NCI-H1417 treated with DMSO at 0.1 percent for 48 hours (cell line): ENCODE data around the gene RANBP3L.
A peak's percentile ranks its signal among the peaks of the same experiment; 100 is the strongest.
"Not testable (repeated sequence)": the region's sequence is repeated elsewhere in the genome, so short reads cannot be mapped to it uniquely, and the experiment has no call there.

ENCODE experiments used
- DNase-seq: peaks from one replicate; lab custom pipeline; 2025; lab: John Stamatoyannopoulos, UW

The RANBP3L gene, protein sequence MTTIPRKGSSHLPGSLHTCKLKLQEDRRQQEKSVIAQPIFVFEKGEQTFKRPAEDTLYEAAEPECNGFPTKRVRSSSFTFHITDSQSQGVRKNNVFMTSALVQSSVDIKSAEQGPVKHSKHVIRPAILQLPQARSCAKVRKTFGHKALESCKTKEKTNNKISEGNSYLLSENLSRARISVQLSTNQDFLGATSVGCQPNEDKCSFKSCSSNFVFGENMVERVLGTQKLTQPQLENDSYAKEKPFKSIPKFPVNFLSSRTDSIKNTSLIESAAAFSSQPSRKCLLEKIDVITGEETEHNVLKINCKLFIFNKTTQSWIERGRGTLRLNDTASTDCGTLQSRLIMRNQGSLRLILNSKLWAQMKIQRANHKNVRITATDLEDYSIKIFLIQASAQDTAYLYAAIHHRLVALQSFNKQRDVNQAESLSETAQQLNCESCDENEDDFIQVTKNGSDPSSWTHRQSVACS

GRCh38 chr5:36301858-36302603 lies at the start of gene RANBP3L:
Gene RANBP3L (minus strand): TSS chr5:36301902. CDS start chr5:36301416, 486 bp downstream.
- no peak for DNase-seq

GRCh38 chr5:36346896-36347690 lies 45.4 kb upstream of the RANBP3L start:
- DNase-seq: no peak

DNA sequence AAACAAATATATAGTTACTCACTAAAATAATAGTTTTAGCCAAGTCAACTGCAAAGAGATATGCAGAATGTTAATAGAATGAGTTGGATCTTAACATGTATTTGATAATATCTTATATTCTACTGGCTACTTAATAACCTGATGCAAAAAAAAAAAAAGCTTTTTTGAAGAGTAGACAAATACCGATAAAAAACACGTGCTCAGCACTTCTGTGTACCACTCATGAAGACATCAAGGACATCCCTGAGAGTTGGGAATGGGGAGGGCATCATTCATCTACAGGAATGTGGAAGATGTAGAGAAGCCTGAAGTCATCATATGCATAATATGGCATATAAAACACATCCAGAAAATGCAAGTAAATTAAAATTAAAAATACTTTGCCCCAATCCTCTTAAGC lies 43.2 kb upstream of the RANBP3L start:
- DNase-seq: no peak

DNA sequence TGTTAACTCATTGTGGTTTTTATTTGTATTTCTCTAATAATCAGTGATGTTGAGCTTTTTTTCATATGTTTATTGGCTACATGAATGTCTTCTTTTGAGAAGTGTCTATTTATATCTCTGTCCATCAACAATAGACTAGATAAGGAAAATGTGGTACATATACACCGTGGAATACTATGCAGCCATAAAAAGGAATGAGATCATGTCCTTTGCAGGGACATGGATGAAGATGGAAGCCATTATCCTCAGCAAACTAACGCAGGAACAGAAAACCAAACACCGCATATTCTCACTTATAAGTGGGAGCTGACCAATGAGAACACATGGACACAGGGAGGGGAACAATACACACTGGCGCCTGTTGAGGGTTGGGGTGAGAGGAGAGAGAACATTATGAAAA lies 40.0 kb upstream of the RANBP3L start:
- DNase-seq: not testable (repeated sequence)

GRCh38 chr5:36337597-36337996 lies 35.9 kb upstream of the RANBP3L start:
- DNase-seq: no peak

DNA sequence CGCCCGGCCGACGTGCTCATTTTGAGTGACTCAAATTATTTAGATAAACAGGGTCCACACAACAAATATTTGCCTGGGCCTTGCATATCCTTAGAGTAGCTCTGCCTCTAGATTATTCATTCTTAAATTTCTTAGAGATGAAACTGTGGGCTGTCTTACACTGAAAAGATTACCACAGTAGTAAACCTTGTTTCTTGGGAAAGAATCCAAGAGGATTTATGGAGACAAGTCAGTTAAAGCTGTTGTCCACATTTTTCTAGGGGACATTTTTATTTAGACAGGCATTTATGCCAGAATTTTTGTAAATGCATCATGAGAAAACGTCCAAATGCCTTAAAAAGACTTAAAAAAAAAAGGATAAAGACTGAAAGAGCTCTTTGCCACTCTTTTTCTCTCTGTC lies 32.6 kb upstream of the RANBP3L start:
- no peak for DNase-seq

GRCh38 chr5:36332720-36333119 lies 31.0 kb upstream of the RANBP3L start:
- DNase-seq: not testable (repeated sequence)

- DNase-seq: no peak
Observed at GRCh38 chr5:36325196-36325595, 23.5 kb upstream of the RANBP3L start.

DNA sequence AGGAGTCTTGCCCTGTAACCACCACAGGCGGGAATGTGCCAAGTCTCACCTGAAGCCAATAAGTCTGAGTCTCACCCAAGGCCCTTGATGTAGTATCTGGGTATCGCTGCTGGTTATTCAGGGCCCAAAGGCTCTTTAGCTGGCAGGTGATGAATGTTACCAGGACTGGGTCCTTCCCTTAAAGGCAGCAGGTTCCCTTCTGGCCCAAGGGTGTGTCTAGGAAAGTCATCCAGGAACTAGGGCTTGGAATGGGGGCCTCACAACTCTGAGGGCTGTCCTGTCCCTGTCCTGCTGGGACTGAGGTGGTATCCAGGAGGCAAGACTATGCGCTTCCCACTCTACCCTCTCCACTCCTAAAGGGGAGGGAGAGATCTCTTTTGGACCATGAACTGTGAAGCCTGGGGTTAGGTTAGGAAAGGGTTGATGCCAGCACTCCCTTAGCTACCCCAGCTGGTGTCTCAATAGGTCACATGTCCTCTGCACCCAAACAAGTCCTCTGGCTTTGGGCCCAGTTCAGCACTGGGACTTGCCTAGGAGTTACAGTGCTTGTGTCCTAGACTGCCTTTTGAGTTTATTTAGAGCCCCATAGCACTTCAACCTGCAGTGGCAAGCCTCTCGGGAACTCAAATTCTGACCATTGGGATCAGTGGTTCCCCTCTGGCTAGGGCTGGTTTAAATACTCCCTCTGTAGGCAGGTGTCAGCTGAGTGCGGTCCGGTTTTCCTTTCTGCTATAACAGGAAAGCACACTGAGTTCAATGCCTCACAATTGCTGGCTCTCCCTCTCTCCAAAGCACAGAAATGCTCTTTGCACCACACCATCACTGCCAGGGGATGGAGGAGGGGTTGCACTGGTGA lies 22.5 kb upstream of the RANBP3L start:
- DNase-seq: no peak

DNA sequence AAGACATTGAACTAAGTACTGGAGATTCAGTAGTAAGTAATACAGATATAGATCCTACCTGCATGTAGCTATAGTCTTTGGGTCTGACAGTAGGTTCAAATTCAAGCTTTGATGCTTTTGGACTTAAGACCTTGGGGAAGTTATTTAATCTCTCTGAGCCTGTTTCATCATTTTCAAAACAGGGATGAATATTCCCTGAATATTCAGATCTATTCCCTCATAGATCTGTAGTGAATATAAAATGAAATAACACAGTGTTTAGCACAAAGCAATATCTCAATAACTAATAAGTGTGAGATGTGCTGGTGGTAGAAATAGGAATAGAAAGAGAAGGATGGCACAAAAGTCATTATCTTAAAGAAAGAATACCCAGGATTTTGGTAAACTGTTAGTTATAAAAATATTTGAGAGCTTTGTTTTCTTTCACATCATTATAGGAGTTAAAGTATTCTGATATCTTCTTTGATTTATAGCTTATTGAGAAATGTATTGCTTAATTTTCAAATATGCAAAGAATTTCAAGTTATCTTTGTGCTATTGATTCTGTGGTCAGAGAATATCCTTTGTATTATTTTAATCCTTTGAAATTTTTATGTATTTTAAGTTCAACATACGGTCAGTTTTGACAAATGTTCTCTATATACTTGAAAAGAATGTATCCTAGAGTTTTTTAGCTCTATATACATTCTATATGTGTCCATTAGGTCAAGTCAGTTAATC lies 11.4 kb upstream of the RANBP3L start:
- no peak for DNase-seq

- no peak for DNase-seq
Observed at GRCh38 chr5:36311956-36312355, 10.3 kb upstream of the RANBP3L start.

- no peak for DNase-seq
Observed at GRCh38 chr5:36310138-36310537, 8.4 kb upstream of the RANBP3L start.

GRCh38 chr5:36305571-36306326 lies 4.0 kb upstream of the RANBP3L start:
- peak; percentile 22 for DNase-seq

DNA sequence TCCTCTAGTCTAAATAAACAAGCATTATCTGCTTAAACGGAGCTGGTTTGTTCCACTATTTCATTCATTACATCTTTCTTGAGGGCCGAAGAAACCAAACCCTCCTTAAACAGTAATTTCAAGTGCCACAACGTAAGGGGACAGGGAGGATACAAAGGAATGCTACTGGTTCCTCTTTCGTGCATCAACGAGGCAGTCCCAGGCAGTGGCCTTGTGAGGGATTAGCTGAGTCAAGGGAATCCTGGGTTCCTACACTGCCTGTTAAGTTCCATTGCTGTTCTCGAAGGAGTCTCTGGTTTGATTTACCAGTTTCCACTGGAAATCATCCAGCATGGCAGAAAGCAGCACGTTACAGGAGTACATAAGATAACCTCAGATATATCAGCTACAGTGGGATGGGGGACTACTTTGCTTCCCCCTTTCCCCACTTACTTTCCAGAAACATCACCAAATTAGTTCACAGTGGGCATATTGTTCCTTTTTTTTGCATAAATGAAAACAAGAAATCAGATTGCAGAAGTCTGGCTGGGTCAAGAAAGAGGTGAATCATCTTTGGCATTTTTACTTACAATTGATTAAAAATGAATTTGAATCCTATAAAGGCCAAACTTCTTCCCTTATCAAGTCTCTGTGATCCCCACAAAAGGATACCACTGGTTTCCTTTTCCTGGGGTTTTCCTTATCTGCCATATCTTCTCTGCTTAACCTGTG lies 2.5 kb upstream of the RANBP3L start:
- DNase-seq: no peak

- DNase-seq: no peak
Observed at GRCh38 chr5:36300927-36301540, 668 bp downstream of the RANBP3L start.

GRCh38 chr5:36300191-36300926 lies 1.3 kb downstream of the RANBP3L start:
- DNase-seq: no peak

GRCh38 chr5:36298552-36298951 lies 3.1 kb downstream of the RANBP3L start:
- no peak for DNase-seq

- DNase-seq: no peak
Observed at GRCh38 chr5:36297653-36298052, 4.0 kb downstream of the RANBP3L start.
